IMR-90 (cell line): ENCODE data around the gene ZNF407.

Experiments used
- BHLHE40 ChIP-seq: fragments of 150-350 bp; IDR thresholded peaks from 2 replicates; pipeline ENCODE4 v1.6.1; 2016; ENCODE audit warnings: mild to moderate bottlenecking, low read depth, low read length
- CEBPB ChIP-seq: IDR thresholded peaks from 2 replicates; pipeline ENCODE4 v1.6.1; 2012; ENCODE audit warnings: low read depth, low read length, improper control_type of control experiment
- CHD1 ChIP-seq: IDR thresholded peaks from 2 replicates; pipeline ENCODE4 v1.6.1; 2012; ENCODE audit warnings: low read depth, low read length, improper control_type of control experiment
- MAFK ChIP-seq: IDR thresholded peaks from 2 replicates; pipeline ENCODE4 v1.6.1; 2012; ENCODE audit warnings: low read depth, low read length, improper control_type of control experiment
- MAZ ChIP-seq: IDR thresholded peaks from 2 replicates; pipeline ENCODE4 v1.6.1; 2012; ENCODE audit warnings: low read depth, mild to moderate bottlenecking, low read length, improper control_type of control experiment, moderate library complexity, borderline replicate concordance
- MXI1 ChIP-seq: IDR thresholded peaks from 2 replicates; pipeline ENCODE4 v1.6.1; 2012; ENCODE audit warnings: low read depth, mild to moderate bottlenecking, low read length, moderate library complexity, borderline replicate concordance
- POLR2A ChIP-seq: IDR thresholded peaks from 2 replicates; pipeline ENCODE4 v1.6.1; 2012; ENCODE audit warnings: mild to moderate bottlenecking, low read depth, low read length
- RAD21 ChIP-seq: IDR thresholded peaks from 2 replicates; pipeline ENCODE4 v1.6.1; 2012; ENCODE audit warnings: low read length, improper control_type of control experiment
- RCOR1 ChIP-seq: IDR thresholded peaks from 2 replicates; pipeline ENCODE4 v1.6.1; 2012; ENCODE audit warnings: mild to moderate bottlenecking, low read length, improper control_type of control experiment; ENCODE audit not compliant: insufficient replicate concordance
- SMC3 ChIP-seq: fragments of 150-350 bp; IDR thresholded peaks from 2 replicates; pipeline ENCODE4 v1.6.1; 2016; ENCODE audit warnings: low read depth, mild to moderate bottlenecking, antibody characterized with exemption, low read length, moderate library complexity
- TF ChIP-seq, protein P1 (sequence below): conservative IDR thresholded peaks from 2 replicates; pipeline ENCODE4 v1.5.1; 2012; ENCODE audit warnings: mild to moderate bottlenecking, low read depth, low read length, improper control_type of control experiment
- TF ChIP-seq, protein P2 (sequence below): fragments of 150-350 bp; IDR thresholded peaks from 2 replicates; pipeline ENCODE4 v1.6.1; 2017; ENCODE audit warnings: mild to moderate bottlenecking, antibody characterized with exemption, low read length, low read depth
- TF ChIP-seq, protein P3 (sequence below): fragments of 150-350 bp; IDR thresholded peaks from 2 replicates; pipeline ENCODE4 v1.6.1; 2016; ENCODE audit warnings: low read depth, mild to moderate bottlenecking, low read length, moderate library complexity, borderline replicate concordance

DNA sequence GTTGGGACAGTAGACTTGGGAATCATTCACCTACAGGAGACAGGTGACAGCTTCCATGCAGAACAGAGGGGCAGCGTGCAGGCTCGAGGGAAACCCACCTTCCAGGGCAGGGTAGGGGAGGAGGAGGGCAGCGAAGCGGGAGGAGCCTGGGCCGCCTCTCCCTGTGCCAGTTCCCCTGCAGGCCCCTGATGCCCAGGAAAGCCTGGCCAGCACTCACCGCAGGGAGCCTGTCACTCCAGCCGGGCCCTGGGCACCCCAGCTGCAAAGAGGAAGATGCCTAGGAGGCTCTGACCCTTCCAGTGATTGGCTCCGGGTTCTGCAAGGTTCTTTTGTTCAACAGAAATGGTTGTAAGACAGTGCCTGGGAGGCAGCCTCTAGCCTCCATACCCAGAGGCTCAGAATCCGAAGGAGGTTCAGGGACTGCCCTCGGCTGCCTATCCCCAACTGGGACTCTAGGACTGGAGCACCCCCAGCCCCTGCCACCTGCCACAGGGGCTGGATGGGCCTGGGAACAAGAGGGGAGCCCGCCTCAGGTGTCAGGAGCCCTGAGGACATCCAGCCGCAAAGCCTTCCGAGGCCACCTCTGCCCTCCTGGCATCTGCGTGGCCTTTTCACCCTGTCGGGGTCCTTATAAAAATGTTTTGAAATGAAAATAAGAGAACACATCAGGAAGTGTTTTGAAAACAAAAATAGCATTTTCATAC, 508.0 kb downstream of the ZNF407 start:
- TF ChIP-seq RCOR1 (no peak), POLR2A (no peak), MXI1 (no peak), RAD21 (no peak), MAFK (no peak), SMC3 (no peak), CHD1 (no peak), CEBPB (no peak), BHLHE40 (no peak), MAZ (no peak)
- TF ChIP-seq, protein P1, sequence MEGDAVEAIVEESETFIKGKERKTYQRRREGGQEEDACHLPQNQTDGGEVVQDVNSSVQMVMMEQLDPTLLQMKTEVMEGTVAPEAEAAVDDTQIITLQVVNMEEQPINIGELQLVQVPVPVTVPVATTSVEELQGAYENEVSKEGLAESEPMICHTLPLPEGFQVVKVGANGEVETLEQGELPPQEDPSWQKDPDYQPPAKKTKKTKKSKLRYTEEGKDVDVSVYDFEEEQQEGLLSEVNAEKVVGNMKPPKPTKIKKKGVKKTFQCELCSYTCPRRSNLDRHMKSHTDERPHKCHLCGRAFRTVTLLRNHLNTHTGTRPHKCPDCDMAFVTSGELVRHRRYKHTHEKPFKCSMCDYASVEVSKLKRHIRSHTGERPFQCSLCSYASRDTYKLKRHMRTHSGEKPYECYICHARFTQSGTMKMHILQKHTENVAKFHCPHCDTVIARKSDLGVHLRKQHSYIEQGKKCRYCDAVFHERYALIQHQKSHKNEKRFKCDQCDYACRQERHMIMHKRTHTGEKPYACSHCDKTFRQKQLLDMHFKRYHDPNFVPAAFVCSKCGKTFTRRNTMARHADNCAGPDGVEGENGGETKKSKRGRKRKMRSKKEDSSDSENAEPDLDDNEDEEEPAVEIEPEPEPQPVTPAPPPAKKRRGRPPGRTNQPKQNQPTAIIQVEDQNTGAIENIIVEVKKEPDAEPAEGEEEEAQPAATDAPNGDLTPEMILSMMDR = no peak
- TF ChIP-seq, protein P2, sequence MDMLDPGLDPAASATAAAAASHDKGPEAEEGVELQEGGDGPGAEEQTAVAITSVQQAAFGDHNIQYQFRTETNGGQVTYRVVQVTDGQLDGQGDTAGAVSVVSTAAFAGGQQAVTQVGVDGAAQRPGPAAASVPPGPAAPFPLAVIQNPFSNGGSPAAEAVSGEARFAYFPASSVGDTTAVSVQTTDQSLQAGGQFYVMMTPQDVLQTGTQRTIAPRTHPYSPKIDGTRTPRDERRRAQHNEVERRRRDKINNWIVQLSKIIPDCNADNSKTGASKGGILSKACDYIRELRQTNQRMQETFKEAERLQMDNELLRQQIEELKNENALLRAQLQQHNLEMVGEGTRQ = no peak
- TF ChIP-seq, protein P3, sequence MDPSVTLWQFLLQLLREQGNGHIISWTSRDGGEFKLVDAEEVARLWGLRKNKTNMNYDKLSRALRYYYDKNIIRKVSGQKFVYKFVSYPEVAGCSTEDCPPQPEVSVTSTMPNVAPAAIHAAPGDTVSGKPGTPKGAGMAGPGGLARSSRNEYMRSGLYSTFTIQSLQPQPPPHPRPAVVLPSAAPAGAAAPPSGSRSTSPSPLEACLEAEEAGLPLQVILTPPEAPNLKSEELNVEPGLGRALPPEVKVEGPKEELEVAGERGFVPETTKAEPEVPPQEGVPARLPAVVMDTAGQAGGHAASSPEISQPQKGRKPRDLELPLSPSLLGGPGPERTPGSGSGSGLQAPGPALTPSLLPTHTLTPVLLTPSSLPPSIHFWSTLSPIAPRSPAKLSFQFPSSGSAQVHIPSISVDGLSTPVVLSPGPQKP = no peak
